ENCODE data around the gene RFX1.

RFX1 gene

DNA sequence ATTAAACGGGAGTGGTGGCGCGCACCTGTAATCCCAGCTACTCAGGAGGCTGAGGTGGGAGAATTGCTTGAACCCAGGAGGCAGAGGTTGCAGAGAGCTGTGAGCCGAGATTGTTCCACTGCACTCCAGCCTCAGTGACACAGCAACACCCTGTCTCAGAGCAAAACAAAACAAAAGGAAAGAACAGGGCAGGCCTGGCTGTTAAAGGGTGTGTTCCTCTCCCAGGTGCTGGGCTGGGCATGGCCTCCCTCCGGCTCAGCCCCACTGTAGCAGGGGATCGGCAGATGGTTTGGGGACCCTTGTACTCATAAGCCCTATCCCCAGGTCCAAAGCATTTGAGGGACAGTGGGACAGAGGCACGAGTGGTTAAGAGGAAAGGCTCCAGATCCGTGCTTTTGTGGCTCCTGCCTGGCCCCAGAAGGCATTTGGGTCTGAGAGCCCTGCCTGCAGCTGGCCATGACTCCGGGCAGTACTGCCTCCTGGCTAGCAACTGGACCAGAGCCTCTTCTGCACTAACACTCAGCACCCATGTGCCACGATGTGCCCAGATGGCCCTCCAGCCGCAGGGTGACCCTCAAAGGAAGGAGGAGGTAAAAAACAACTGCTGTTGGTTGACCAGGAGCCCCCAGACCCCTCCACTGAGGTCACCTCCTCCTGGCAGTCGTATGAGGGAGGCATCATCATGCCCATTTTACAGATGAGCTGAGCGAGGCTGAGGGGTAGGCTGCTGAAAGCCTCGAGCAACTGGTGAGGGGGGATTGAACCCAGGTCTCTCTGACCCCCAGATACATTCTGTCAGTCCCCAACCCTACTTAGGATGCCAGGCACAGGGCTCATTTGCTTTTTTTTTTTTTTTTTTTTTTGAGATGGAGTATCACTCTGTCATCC is 10.0 kb downstream of the RFX1 start:
- no peak for DNase-seq

DNA sequence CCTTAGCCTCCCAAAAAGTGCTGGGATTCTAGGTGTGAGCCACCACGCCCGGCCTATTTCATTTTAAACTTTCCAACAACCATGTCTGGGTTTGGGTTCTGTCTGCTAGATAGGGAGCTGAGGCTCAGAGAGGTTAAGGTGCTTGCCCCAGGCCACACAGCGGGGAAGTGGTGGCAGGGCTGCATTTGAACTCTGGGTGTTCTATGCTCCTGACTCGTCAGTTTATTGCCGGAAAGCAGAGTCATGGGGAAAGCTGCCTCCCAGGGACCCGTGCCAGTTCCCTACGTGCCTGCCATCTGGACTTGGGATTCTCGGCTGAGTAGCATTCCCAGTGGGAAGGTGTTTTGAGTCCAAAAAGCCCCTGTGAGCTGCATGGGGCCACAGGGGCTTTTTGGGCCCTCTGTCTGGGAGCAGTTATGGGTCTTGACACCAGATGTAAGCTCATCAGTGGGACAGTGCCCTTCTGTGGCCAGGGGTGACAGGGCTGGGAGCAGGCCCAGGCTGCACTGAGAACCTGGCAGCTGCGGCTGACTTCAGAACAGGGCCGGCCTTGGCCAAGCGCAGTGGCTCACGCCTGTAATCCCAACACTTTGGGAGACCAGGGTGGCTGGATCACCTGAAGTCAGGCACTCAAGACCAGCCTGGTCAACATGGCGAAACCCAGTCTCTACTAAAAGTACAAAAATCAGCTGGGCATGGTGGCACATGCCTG is 10.9 kb downstream of the RFX1 start:
- DNase-seq = peak; percentile 69

DNA sequence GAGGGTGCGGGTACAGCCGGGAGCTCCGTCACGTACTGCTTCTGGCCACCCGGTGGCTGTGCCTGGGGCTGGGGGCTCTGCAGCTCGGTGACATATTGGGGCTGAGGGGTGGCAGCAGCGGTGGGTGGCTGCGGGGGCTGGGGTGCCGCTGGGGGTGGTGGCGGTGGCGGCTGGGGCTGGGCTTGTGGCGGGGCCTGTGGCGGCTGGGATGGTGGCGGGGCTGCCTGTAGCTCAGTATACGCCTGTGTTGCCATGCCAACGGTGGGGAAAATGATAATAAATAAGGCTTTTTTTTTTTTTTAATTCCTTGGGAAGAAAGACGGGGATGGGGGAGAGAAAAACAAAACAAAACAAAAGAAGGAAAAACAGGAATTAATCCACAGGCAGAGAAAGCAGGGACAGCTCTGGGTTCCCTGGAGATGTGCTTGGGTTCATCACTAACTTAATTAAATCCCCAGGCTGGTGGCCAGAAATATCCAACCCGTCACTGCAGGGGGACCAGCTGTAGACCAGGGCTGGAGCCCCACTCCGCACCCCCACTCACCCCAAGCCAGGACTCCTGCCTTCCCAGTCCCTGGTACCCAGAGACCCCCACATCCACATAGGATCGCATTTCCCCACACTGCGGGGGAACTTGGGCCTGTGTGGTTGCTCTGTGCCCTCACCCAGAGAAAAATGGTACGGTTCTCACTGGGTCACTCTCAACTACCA is 12.4 kb downstream of the RFX1 start:
- no peak for DNase-seq

DNA sequence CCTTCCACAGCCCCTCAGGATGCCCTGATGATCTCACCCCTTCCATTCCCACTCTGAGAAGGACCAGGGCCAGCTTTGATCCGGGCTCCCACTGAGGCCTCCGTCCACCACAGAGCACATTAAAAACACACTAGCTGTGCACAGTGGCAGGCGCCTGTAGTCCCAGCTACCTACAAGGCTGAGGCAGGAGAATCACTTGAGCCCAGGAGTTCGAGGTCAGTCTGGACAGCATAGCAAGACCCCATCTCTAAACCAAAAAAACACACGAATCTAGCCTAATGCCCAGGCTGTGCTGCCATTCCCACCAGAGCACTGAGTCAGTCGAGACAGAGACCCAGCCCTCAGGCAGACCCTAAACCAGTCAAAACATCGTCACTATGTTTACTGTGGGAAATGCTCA is 14.1 kb downstream of the RFX1 start:
- DNase-seq = no peak

DNA sequence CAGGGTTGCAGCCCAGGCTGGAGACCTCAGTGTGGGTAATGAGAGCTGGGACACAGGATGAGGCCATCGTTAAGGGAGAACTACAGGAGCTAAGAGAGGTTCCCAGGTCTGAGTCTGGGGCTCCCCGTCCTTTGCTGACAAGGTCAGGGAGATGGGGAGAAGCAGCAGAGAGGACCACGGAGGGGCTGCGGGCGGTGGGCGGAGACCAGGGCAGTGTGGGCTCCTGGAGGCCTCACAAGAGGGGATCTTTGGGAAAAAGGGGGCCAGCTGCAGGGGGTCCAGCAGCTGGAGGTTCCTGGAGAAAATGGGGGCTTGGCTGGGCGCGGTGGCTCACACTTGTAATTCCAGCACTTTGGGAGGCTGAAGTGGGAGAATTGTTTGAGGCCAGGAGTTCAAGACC is 16.0 kb downstream of the RFX1 start:
- no peak for DNase-seq

DNA sequence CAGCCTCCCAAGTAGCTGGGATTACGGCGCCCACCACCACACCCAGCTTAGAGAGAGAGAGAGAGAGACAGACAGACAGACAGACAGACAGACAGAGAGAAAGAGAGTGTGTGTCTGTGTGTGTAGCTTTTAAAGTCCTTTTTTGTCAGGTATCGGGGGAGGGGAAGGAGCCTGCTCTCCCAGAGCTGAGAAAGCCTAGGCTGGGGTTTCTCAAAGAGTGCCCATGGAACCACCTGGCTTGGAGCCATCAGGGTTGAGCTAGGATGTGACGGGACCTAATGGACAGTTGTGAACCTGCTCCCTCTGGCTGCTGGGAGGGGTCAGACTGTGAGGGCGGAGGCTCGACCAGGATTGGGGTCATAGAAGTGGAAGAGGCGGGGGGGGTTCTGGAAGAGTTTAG is 16.6 kb downstream of the RFX1 start:
- DNase-seq = no peak

DNA sequence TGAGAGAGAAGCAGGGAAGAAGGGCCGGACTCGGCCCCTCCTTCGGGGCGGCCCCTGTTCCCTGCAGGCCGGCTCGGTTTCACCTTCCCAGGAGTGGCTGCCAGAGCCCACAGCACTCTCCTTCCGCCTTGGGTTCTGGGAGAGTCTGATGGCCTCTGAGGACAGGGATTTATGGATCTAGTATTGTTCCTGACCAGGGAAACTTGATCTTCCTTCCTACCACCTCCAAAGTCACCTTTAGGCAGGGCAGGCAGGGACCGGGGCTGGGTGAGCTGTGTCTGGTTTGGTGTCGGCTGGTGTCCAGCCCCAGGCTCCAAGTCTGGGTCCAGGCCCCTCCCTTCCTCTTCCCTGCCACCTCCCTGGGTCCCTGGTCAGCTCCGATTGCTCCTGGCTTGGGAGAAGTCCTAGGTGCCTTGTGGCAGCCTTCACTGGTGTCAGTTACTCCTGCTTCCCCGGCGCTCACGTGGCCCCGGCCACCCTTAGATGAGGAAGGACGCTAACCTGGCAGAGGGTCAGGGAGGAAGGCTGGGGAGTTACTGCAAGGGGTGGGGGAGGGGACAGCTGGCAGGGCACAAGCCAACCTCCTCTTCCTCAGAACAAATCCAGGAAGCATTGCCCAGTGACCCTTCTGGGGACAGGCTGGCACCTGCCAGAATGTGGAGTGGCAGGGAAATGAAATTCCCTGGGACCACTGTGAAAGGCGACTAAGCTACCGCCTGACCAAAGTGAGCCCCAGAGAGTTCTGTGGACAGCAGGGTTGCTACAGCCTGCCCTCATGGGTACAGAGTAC is 18.8 kb downstream of the RFX1 start:
- DNase-seq = no peak

DNA sequence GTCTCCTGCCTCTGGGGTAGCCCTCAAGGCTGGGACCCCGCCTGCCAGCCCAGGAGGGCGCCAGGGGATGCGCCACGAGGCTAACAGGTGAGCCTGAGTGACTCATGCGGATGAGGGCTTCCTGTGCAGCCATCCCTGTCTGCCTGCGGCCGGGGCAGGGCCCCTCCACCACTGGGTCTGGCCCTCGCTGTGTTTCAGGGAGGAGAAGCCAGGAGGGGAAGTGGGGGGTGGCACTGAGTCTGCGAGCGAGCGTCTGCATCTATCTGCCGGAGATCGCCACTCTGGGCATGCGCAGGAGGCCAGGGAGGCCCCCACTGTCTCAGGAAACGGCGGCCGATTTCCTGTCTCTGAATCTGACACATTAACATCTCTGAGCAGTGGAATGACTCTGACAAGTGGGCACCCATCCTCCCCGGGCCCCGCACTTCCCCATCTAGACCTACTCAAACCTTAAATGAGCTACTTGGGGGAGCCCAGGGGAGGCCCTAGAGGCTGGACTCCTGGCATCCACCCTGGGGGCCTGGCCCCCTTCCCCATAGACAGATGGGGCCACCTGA is 19.7 kb downstream of the RFX1 start:
- peak; percentile 88 for DNase-seq

DNA sequence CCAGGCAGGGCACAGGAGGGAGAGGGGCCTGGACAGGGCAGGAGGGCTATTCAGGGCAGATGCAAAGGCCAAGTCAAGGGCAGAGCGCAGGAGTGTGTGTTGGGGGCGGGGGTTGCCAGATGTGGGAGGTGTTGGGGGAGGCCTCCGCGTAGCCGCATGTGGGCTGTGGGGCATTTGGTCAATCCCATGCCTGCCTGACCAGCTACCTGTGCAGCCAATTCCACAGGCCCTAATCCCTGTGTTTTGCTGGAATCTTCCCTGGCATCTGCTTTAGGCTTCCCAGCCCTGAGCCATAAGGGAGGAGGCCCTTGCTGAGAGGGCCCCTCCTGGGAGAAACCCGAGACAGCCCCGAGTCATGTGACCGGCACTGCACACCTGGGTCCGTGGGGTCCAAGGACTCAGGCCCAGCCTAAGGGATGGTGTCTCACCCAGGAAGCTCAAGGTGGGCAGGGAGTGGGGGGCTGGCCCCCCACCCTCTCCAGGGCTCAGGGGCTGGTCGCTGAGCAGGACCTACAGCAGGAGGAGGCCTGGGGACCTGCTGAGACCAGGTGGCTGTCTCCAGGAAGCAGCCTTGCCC is 20.3 kb downstream of the RFX1 start:
- DNase-seq = peak; percentile 88

DNA sequence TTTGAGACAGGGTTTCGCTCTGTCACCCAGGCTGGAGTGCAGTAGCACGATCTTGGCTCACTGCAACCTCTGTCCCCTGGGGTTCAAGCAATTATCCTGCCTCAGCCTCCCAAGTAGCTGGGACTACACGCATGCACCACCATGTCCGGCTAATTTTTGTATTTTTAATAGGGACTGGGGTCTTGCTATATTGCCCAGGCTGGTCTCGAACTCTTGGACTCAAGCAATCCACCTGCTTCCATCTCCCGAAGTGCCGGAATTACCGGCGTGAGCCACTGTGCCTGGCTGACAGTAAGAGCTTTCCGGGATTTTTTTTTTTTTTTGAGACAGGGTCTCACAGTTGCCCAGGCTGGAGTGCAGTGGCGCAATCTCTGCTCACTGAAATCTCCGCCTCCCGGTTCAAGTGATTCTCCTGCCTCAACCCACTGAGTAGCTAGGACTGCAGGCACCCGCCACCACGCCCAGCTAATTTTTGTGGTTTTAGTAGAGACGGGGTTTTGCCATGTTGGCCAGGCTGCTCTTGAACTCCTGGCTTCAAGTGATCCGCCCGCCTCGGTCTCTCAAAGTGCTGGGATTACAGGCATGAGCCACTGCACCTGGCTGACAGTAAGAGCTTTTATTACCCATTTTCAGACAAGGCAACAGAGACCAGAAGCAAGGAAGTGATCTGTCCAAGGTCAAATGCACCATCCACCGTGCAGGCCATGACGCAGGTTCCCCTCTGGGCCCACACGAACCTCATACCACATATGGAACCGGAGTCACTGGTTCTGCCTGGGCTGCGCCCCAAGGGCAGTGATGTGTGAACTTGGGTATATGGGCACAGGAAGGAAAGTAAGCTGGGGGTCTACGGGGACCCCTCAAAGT is 21.0 kb downstream of the RFX1 start:
- DNase-seq = peak; percentile 48

DNA sequence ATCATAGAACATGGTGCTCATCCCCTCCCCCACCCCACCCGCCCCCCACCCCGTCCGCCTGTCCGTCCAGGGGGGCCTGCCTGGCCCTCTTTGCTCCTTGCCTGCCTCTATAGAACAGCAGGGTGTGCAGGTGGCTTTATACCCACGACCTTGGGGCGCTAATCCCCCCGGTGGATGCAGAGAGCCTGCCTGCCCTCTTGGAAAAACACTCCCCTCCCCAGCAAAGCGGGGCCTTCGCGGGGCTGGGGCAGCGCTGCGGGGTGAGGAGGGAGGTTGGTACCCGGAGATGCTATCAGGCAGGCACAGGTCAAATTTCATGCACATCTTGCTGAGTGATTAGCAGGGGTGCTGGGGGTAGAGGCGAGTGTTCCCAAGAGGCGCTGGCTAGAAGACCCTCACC is 21.9 kb downstream of the RFX1 start:
- DNase-seq = peak; percentile 65

DNA sequence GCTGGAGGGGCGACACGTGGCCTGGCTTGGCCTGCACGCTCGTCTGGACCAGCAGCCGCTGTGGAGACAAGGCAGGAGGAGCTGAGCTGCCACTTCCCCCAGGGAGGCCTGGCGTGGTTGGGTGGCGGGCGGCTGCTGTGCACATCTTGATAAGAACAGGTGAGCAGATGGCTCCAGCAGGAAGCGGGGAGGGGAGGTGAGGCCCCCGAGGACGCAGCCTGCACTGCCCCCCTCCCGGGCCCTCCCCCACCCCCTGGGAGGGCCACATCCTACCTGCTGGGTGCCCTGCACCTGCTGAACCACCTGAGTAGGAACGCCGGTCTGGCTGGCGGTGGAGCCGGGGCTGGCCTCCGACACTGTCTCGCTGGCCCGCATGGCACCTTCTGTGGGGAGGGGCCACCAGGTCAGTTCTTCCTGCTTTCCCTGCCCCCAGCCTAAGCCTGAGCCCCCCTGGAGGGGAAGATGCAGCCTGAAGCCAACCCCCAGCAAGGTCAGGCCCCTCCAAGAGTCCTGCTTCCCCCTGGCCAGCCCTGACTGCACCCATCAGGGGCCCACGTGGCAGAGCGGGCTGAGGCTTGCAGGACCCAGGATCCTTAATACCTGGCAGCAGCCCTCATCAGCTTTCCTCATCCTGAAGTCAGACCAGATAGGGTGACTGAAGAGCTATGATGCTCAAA is 22.8 kb downstream of the RFX1 start:
- DNase-seq = peak; percentile 94

DNA sequence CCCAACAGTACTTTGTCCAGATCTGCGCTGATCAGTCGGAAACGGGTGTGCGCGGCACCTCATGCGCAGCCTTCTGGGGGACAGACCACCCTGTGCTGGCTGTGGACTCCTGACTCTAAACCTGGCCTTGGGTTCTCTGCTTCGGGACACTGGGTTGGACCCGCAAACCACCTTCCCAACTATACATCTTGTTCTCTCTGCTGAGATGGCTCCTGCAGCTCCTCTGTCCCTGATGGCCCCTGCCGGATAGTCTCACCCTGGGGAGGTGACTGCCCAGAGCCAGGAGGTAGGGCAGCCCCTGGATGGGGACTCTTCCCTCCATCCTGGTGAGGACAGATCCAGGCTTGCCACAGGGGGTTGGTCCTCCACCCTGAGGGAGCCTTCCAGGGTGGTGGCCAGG is 23.3 kb downstream of the RFX1 start:
- no peak for DNase-seq

DNA sequence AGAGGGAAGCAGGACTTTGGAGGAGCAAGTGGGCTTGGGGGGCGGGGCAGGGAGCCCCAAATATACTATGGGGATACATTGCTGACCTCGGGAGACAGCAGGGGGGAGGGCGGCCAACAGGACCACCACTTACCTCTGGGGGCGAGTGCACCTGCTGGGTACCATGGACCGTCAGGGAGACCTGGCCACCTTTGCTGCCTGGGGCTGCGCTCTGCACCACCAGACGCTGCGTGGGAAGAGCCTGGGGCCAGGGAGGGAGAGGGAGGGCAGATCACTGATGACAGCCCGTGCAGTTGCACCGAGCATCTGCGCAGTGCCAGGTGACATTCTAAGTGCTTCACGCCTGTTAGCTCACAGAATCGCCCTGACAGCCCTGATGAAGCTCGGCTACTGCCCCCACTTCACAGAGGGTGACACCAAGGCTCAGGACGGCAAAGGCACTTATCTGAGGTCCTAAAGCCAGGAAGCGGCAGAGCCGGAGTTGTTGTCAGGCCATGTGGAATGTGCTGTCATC is 24.1 kb downstream of the RFX1 start:
- DNase-seq = peak; percentile 90

DNA sequence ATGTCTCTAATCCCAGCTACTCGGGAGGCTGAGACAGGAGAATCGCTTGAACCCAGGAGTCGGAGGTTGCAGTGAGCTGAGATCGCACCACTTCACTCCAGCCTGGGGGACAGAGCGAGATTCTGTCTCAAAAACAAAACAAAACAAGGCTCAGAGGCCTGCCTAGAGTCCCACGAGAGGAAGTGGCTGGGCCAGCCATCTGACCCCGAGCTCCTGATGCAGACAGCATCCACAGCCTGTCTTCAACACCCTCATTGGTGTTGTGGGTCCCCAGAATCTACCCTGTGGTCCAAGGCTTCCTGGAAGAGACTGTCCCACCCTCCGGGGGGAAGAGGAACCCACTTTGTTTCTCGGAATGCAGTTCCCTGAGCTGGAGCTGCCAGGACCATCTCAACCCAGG is 24.7 kb downstream of the RFX1 start:
- no peak for DNase-seq

DNA sequence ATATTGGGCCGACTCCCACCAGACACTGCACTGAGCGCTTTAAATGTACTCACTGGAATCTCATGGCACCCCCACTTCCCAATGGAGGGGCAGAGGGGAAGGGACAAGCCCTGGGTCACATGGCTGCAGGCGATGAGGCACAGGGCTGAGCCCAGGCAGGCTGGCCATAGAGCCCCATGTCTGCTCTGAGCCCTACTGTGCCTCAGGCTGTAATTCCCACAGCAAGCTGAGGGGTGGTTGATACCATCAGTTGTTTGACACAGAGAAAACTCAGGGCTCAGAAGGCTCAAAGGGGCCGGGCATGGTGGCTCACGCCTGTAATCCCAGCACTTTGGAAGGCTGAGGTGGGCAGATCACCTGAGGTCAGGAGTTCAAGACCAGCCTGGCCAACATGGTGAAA is 25.1 kb downstream of the RFX1 start:
- DNase-seq = no peak

DNA sequence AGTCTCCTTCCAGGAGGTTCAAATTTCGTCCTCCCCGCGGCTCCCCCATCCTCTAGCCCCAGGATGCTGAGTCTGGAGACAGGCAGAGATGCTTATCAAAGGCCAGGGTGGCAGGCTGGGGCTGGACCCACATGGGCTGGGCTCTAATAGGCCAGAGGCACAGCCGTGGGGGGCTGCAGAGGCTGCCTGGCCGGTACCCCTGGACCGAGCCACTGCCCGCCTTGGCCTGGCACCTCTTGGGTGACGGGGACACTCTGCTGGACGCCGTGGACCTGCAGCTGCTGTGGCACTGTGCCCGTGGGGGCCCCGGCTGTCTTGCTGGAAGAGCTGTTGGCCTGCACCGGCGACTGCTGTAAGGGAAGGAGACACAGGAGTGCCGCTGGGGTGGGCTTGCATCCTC is 25.8 kb downstream of the RFX1 start:
- no peak for DNase-seq

DNA sequence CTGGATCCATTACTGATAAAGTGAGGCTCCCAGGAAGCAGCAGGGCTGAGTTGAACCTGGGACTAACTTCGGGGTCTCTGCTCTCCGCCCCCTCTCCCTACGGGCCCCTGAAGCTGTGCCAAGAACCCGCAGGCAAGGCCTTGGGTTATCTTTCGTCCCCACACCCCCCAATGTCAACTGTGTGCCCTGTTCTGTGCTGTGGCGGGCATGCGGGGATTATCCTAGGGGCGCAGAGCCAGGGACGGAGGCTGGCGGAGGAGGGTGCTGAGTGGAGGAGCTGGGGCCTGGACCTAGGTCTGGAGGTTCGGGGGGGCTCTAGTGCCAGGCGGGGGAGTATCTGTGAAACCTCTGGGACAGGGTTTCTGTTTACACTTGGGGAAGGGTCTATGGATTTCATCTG is 26.4 kb downstream of the RFX1 start:
- no peak for DNase-seq

DNA sequence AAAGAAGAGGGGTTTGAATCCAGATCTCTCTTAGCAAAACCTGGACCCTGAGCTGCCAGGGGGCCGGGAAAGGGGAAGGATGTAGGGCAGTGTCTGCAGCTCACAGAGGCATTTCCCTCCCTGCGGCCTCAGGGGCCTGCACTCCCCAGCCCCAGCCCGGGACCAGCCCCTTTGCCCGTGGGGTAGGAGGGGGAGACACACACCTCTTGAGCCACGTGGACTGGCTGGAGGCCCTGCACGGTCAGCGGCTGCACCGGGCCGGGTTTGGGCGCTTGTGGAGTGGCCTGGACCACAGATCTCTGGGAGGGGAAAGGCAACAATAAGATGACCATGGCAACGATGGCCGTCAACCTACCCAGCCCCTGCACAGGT is 26.9 kb downstream of the RFX1 start:
- DNase-seq = no peak

All from NCI-H2171 treated with DMSO at 0.1 percent for 48 hours (cell line).